Panc1 (cell line): Measurements from ENCODE around the gene IQUB. TPM values are rescaled to one million over a fixed set of nuclear protein-coding genes. Genes with fewer than 3 reads are reported as not detected.
"Not testable (repeated sequence)": the region's sequence is repeated elsewhere in the genome, so short reads cannot be mapped to it uniquely, and the experiment has no call there.

Experiments used
- ATAC-seq: fragments of 200-7000 bp; cut with Tn5 transposase; 2 replicates; pipeline ENCODE4 v1.9.1; 2020; ENCODE audit warnings: mild to moderate bottlenecking, moderate library complexity
- BruUV-seq: library from RNA; stranded (reverse); fragments of 400-500 nt; replicated peaks from 2 replicates; lab custom pipeline; 2021; lab: Mats Ljungman, UMichigan
- CTCF ChIA-PET: fragments of 300-600 bp; sonication (Branson Sonifier 250); formaldehyde crosslinking; loops from one replicate; lab custom pipeline; 2022; ENCODE audit warnings: antibody characterized with exemption; lab: Charles Lee
- POLR2A ChIA-PET: fragments of 300-600 bp; sonication (Branson Sonifier 250); formaldehyde crosslinking; loops from one replicate; lab custom pipeline; 2022; ENCODE audit warnings: antibody characterized with exemption; lab: Charles Lee
- DNase-seq: peaks from one replicate; pipeline ENCODE4 v3.0.0-alpha.2; 2010; ENCODE audit warnings: low read depth, low spot score
- H3K27ac ChIP-seq: 2 replicates; pipeline ENCODE4 v1.5.1; 2011; ENCODE audit warnings: mild to moderate bottlenecking, low read length, inconsistent platforms
- H3K27me3 ChIP-seq: fragments of 200-500 bp; sonication (Bioruptor generic); 2 replicates; pipeline ENCODE4 v1.6.0; 2014; ENCODE audit warnings: low read length, inconsistent platforms; ENCODE audit not compliant: control insufficient read depth, insufficient read depth
- H3K36me3 ChIP-seq: fragments of 200-500 bp; sonication (Bioruptor generic); 2 replicates; pipeline ENCODE4 v1.5.1; 2014; ENCODE audit warnings: inconsistent platforms, mild to moderate bottlenecking, low read length, moderate library complexity; ENCODE audit not compliant: control insufficient read depth, insufficient read depth
- H3K4me1 ChIP-seq: 2 replicates; pipeline ENCODE4 v1.5.1; 2011; ENCODE audit warnings: inconsistent platforms, mild to moderate bottlenecking, low read length, moderate library complexity; ENCODE audit not compliant: control insufficient read depth, insufficient read depth
- H3K4me3 ChIP-seq, 2 experiments: 2 replicates each; pipeline ENCODE4 v1.5.1; 2011 to 2012; ENCODE audit warnings: low read depth in 2 of 2, low read length in 2 of 2, mild to moderate bottlenecking in 2 of 2, inconsistent platforms in 1 of 2, moderate library complexity in 1 of 2
- H3K9me3 ChIP-seq: fragments of 200-500 bp; sonication (Bioruptor generic); 2 replicates; pipeline ENCODE4 v1.5.1; 2014; ENCODE audit warnings: low read depth, mild to moderate bottlenecking, inconsistent platforms, low read length, moderate library complexity; ENCODE audit not compliant: control insufficient read depth, insufficient read depth
- POLR2AphosphoS5 ChIP-seq: IDR thresholded peaks from 2 replicates; pipeline ENCODE4 v1.6.1; 2012; ENCODE audit warnings: mild to moderate bottlenecking, low read depth, low read length, moderate library complexity
- REST ChIP-seq, 2 experiments: IDR thresholded peaks; 2 replicates each; pipeline ENCODE4 v1.6.1; 2011 to 2012; ENCODE audit warnings: low read depth in 2 of 2, control low read depth in 1 of 2, low read length in 1 of 2, mild to moderate bottlenecking in 1 of 2, moderate library complexity in 1 of 2; ENCODE audit not compliant: insufficient read depth in 1 of 2
- SIN3A ChIP-seq: IDR thresholded peaks from 2 replicates; pipeline ENCODE4 v1.6.1; 2012; ENCODE audit warnings: low read depth, mild to moderate bottlenecking, low read length, moderate library complexity, borderline replicate concordance; ENCODE audit not compliant: insufficient read depth
- TCF7L2 ChIP-seq: IDR thresholded peaks from 2 replicates; pipeline ENCODE4 v1.6.1; 2011; ENCODE audit warnings: mild to moderate bottlenecking, low read depth, low read length, inconsistent platforms
- in situ Hi-C: cut with HindIII; loops from 2 replicates; pipeline ENCODE4 v1.10.0; 2016; ENCODE audit warnings: low sequenced_read_pairs, low pct_unique_long_range_greater_than_20kb
- intact Hi-C: fragments of 100-400 bp; cut with micrococcal nuclease; formaldehyde crosslinking; loops from one replicate; pipeline ENCODE4 v1.10.0; 2022; ENCODE audit not compliant: unreplicated experiment
- total RNA-seq: library from RNA; stranded (reverse); gene quantifications from one replicate; pipeline ENCODE4 v1.2.1, GENCODE V29; 2021; ENCODE audit not compliant: unreplicated experiment
- TF ChIP-seq, protein P1 (sequence below): fragments of 450-650 bp; IDR thresholded peaks from 2 replicates; pipeline ENCODE4 v1.5.1; 2017; ENCODE audit warnings: mild to moderate bottlenecking

The IQUB gene
- total RNA-seq, 1 experiment from 2014 or later, result 0.59 TPM

- CTCF ChIA-PET, in situ Hi-C loops, DNase-seq, H3K4me1 ChIP-seq, H3K27ac ChIP-seq, H3K36me3 ChIP-seq, H3K27me3 ChIP-seq, H3K9me3 ChIP-seq, intact Hi-C loops, BruUV-seq, POLR2A ChIA-PET: not testable (repeated sequence)
- ATAC-seq, result peak; percentile 9; the same call in 1 of the 2 replicates
- H3K4me3 ChIP-seq, result peak overlapping the region; percentile 28 to 33
Observed at GRCh38 chr7:123532343-123532742, 2.1 kb downstream of the IQUB start.

GRCh38 chr7:123530035-123530591 is 4.3 kb downstream of the IQUB start:
- POLR2A ChIA-PET, H3K9me3 ChIP-seq, in situ Hi-C loops, H3K4me1 ChIP-seq, H3K36me3 ChIP-seq, H3K4me3 ChIP-seq, H3K27ac ChIP-seq, ATAC-seq, intact Hi-C loops, BruUV-seq, H3K27me3 ChIP-seq, DNase-seq: not testable (repeated sequence)
- CTCF ChIA-PET, result interaction anchor here (0.7 kb wide), 1 partner anchor 38 kb away, joined by 4 read pairs; no protein-coding TSS in a partner anchor

DNA sequence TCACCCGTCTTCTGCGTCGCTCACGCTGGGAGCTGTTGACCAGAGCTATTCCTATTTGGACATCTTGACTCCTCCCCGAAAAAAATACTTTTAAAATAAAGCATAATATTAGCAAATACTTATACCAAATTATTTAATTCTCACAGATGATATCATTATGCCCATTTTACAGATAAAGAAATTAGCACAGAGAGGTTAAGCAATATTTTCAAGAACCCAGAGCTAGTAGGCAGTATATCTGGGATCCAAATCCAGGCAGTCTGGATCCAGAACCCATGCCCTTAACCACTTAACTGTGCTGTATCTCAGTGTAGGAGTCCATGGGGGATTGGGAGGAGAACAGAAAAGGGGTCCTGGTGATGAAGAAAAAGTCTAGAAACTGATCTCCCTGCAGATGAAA is 6.1 kb downstream of the IQUB start:
- ChIA-PET POLR2A (no interaction called here), CTCF (no interaction called here)
- no peak overlapping the region for H3K4me3 ChIP-seq
- peaks cover 4% of the 10 kb centered on the region for H3K27me3 ChIP-seq
- H3K4me1 ChIP-seq, result no peaks in the 10 kb centered on the region
- BruUV-seq, result no TSS peak
- intact Hi-C loops (no loop called here), in situ Hi-C loops (no loop called here)
- H3K36me3 ChIP-seq, result no peaks in the 10 kb centered on the region
- ATAC-seq, result no peak
- H3K9me3 ChIP-seq, result no peaks in the 10 kb centered on the region
- TF ChIP-seq REST (IDR thresholded peaks at IDR 0.05; ENCODE audit: insufficient read depth in 1 of 2, low read depth in 2 of 2, low read length in 1 of 2) (no peak), SIN3A (no peak), POLR2AphosphoS5 (no peak), TCF7L2 (no peak)
- TF ChIP-seq, protein P1, sequence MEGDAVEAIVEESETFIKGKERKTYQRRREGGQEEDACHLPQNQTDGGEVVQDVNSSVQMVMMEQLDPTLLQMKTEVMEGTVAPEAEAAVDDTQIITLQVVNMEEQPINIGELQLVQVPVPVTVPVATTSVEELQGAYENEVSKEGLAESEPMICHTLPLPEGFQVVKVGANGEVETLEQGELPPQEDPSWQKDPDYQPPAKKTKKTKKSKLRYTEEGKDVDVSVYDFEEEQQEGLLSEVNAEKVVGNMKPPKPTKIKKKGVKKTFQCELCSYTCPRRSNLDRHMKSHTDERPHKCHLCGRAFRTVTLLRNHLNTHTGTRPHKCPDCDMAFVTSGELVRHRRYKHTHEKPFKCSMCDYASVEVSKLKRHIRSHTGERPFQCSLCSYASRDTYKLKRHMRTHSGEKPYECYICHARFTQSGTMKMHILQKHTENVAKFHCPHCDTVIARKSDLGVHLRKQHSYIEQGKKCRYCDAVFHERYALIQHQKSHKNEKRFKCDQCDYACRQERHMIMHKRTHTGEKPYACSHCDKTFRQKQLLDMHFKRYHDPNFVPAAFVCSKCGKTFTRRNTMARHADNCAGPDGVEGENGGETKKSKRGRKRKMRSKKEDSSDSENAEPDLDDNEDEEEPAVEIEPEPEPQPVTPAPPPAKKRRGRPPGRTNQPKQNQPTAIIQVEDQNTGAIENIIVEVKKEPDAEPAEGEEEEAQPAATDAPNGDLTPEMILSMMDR, result no peak
- no peak for DNase-seq
- H3K27ac ChIP-seq, result no peak overlapping the region

GRCh38 chr7:123527712-123528225 is 6.6 kb downstream of the IQUB start:
- H3K4me3 ChIP-seq, H3K36me3 ChIP-seq, intact Hi-C loops, H3K4me1 ChIP-seq, DNase-seq, CTCF ChIA-PET, in situ Hi-C loops, H3K27ac ChIP-seq, BruUV-seq, ATAC-seq, H3K9me3 ChIP-seq, H3K27me3 ChIP-seq, POLR2A ChIA-PET: not testable (repeated sequence)

GRCh38 chr7:123526533-123526932 is 7.9 kb downstream of the IQUB start:
- POLR2A ChIA-PET, H3K27ac ChIP-seq, H3K4me1 ChIP-seq, H3K4me3 ChIP-seq, CTCF ChIA-PET, BruUV-seq, H3K9me3 ChIP-seq, intact Hi-C loops, ATAC-seq, DNase-seq, in situ Hi-C loops, H3K27me3 ChIP-seq, H3K36me3 ChIP-seq: not testable (repeated sequence)
